Measurements from ENCODE around the gene KDM5A.
"Not testable (repeated sequence)": the region's sequence is repeated elsewhere in the genome, so short reads cannot be mapped to it uniquely, and the experiment has no call there.

The KDM5A gene

DNA sequence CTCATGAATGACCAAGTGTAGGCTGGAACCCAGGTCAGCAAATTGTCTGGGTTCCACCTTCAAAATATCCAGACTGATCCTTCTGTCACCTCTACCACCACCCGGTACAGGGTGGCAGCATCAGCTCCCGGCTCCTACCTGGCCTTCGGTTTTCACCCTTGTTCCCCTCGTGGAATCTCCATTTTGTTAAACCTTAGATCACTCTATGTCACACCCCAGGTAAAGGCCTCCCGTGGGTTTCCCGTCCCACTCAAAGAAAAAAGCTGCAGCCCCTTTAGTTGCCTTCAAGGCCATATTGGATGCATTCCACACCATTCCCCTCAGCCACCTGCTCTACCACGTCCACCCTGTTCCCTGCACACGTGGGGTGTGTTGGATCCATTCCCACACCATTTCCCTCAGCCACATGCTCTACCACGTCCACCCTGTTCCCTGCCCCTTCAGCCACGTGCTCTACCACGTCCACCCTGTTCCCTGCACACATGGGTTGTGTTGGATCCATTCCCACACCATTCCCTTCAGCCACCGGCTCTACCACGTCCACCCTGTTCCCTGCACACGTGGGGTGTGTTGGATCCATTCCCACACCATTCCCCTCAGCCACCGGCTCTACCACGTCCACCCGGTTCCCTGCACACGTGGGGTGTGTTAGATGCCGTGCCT is 150.3 kb downstream of the KDM5A start:
- DNase-seq (ENCODE audit: low spot score), result no peak

- no peak for DNase-seq (ENCODE audit: low spot score)
These were observed 151.0 kb downstream of the KDM5A start for GRCh38 chr12:238116-238515.

GRCh38 chr12:237026-237815 is 151.9 kb downstream of the KDM5A start:
- no peak for DNase-seq (ENCODE audit: low spot score)

DNA sequence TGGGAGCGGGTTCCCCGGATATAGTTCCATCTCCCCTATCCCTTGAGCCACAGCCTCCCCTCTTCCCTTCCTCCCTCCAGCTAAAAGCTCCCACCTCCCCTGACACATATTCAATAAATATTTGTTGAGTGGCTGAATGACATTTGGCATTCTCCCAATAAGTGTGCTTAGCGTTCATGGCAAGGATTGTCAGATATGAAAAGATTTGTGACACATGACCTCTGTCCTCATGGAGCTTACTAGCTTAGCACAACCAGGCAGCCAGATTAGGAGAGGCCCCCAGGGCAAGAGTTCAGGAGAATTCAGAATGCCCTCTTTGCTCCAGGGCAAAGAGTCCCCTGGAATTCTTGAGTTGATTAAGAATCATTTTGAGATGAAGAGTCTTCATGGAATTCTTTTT is 152.7 kb downstream of the KDM5A start:
- no peak for DNase-seq (ENCODE audit: low spot score)

- not testable (repeated sequence) for DNase-seq (ENCODE audit: low spot score)
These were observed 153.2 kb downstream of the KDM5A start for GRCh38 chr12:235967-236366.

DNA sequence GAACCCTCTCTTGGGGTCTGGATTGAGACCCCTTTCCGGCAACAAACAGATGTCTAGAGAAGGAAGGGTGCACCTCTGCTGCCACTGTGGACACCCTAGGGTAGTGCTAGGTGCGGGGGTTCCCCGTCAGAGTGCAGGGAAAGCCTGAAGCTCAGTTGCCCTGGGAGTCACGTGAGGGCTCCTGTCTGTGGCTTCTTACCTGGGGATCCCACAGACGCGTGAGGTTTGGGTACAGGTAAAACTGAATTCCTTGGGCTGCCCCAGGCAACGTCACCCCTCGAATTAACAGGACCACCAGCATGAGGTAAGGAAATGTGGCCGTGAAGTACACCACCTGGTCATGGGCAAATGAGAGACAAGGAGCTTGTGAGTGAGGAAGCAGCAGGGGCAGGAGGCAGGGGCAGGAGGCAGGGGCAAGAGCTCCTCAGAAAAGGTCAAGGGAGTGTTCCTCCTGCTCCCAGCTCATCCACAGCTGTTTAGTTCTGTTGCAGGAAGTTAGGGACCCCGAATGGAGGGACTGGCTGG is 154.2 kb downstream of the KDM5A start:
- DNase-seq (ENCODE audit: low spot score), result no peak

GRCh38 chr12:234019-234418 is 155.1 kb downstream of the KDM5A start:
- no peak for DNase-seq (ENCODE audit: low spot score)

DNA sequence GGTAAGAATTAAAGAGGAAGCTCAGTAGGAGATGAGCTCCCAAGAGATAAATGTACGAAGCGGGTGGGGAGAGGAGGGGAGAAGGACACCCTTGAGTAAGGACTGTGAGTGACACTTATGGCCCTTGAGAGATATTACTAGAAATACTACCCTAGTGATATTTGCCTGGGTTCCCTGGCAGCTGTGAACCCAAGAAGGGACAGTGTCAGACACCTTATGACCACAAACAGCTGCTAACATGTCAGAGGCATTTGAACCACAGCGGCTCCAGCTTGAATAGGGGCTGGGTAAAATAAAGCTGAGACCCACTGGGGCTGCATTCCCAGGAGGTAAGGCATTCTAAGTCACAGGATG is 155.5 kb downstream of the KDM5A start:
- no peak for DNase-seq (ENCODE audit: low spot score)

- no peak for DNase-seq (ENCODE audit: low spot score)
These were observed 156.1 kb downstream of the KDM5A start for GRCh38 chr12:232731-233614.

GRCh38 chr12:230925-231671 is 158.0 kb downstream of the KDM5A start:
- peak; percentile 67 for DNase-seq (ENCODE audit: low spot score)

Data from pons (tissue), 1 donor.